ENCODE data around the gene ACP2. TPM values are rescaled to one million over a fixed set of nuclear protein-coding genes. Genes with fewer than 3 reads are reported as not detected.

ACP2 gene
- total and polyA plus RNA-seq, 7 donors, result 7.1 to 19.0 (median 16.4) TPM

DNA sequence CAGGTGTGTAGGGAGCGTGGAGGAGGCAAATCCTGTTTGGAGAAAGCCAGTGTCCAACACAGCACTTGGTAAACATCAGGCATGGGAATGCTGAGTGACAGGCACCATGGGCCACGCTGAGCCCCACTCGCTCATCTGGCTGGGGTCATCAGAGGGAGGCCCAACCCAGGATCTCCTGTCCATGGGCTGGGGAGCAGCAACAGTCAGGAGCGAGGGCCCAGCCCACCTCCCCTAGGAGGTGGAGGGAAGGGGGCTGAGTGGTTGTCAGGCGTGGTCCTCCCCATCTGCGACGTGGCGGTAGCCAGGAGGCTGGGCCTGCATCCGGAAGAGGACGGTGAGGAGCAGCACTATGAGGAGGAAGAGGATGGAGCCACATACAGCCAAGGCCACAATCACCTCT lies 8.8 kb downstream of the ACP2 start:
- no peaks in the 10 kb centered on the region for H3K27me3 ChIP-seq (ENCODE audit: insufficient read depth in 3 of 3, low read length in 2 of 3)
- TF ChIP-seq, protein P1, sequence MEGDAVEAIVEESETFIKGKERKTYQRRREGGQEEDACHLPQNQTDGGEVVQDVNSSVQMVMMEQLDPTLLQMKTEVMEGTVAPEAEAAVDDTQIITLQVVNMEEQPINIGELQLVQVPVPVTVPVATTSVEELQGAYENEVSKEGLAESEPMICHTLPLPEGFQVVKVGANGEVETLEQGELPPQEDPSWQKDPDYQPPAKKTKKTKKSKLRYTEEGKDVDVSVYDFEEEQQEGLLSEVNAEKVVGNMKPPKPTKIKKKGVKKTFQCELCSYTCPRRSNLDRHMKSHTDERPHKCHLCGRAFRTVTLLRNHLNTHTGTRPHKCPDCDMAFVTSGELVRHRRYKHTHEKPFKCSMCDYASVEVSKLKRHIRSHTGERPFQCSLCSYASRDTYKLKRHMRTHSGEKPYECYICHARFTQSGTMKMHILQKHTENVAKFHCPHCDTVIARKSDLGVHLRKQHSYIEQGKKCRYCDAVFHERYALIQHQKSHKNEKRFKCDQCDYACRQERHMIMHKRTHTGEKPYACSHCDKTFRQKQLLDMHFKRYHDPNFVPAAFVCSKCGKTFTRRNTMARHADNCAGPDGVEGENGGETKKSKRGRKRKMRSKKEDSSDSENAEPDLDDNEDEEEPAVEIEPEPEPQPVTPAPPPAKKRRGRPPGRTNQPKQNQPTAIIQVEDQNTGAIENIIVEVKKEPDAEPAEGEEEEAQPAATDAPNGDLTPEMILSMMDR (IDR thresholded peaks at IDR 0.05), result no peak
- H3K4me3 ChIP-seq, result no peak overlapping the region
- peaks cover 4% of the 10 kb centered on the region for H3K4me1 ChIP-seq
- intact Hi-C loops (cut with DNase I), result no loop called here
- 91 to 94% (median 92%) methylated on average over 10 of the region's 10 CpGs for WGBS, 3 donors
- H3K9me3 ChIP-seq, result no peaks in the 10 kb centered on the region
- no peak overlapping the region for H3K27ac ChIP-seq
- H3K36me3 ChIP-seq (ENCODE audit: insufficient read depth in 1 of 2, low read depth in 1 of 2), result peaks cover 10 to 84% of the 10 kb centered on the region in 2 donors
- DNase-seq (no peak), ATAC-seq (no peak)

DNA sequence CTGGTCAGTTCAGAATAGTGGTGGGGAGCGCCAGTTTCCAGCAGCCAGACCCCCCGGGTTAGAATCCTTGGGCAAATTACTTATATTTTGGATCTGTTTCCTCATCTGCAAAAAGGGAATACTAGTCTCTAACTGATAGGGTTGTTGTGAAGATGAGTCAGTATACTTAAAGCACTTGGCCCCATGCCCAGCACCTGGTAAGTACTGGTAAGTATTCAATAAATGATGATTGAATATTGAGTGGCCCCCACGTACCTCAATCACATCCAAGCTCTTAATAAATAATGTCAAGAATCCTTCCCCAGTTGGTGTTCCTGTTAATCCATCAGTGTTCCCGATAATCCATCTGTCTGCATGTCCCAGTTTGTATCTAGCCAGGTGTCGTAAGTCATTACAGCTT lies 12.1 kb downstream of the ACP2 start:
- TF ChIP-seq, protein P1 (IDR thresholded peaks at IDR 0.05), result no peak
- no peak overlapping the region for H3K4me3 ChIP-seq
- intact Hi-C loops (cut with DNase I), result no loop called here
- DNase-seq (no peak), ATAC-seq (no peak)
- H3K27me3 ChIP-seq (ENCODE audit: insufficient read depth in 3 of 3, low read length in 2 of 3), result no peaks in the 10 kb centered on the region
- no peak overlapping the region for H3K27ac ChIP-seq
- peaks cover 4% of the 10 kb centered on the region for H3K4me1 ChIP-seq
- H3K9me3 ChIP-seq, result no peaks in the 10 kb centered on the region
- WGBS, 3 donors, result 74 to 80% (median 78%) methylated on average over 5 of the region's 5 CpGs
- H3K36me3 ChIP-seq (ENCODE audit: insufficient read depth in 1 of 2, low read depth in 1 of 2), result peaks cover 10 to 56% of the 10 kb centered on the region in 2 donors

DNA sequence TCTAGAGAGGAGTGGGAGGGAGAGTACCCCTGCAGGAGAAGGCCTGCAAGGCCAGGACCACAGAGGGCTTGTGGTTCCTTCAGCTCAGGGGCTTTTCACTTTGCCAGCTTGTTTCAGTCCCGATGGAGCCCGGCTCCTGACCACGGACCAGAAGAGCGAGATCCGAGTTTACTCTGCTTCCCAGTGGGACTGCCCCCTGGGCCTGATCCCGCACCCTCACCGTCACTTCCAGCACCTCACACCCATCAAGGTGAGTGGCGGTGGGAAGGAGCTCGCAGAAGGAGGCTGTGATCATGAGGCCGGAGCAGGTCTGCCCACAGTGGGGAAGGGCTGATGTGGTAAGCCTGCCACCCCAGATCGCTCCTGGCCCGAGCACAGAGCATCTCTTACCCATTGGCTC lies 13.5 kb downstream of the ACP2 start:
- Histone ChIP-seq H3K4me1 (peaks cover 4% of the 10 kb centered on the region), H3K36me3 (ENCODE audit: insufficient read depth in 1 of 2, low read depth in 1 of 2) (peaks cover 10 to 53% of the 10 kb centered on the region in 2 donors), H3K27me3 (ENCODE audit: insufficient read depth in 3 of 3, low read length in 2 of 3) (no peaks in the 10 kb centered on the region), H3K4me3 (no peak overlapping the region), H3K9me3 (no peaks in the 10 kb centered on the region), H3K27ac (no peak overlapping the region)
- DNase-seq (no peak), ATAC-seq (no peak)
- 87 to 91% (median 88%) methylated on average over 11 to 12 of the region's 12 CpGs for WGBS, 3 donors
- TF ChIP-seq, protein P1 (IDR thresholded peaks at IDR 0.05), result no peak
- intact Hi-C loops (cut with DNase I), result no loop called here

DNA sequence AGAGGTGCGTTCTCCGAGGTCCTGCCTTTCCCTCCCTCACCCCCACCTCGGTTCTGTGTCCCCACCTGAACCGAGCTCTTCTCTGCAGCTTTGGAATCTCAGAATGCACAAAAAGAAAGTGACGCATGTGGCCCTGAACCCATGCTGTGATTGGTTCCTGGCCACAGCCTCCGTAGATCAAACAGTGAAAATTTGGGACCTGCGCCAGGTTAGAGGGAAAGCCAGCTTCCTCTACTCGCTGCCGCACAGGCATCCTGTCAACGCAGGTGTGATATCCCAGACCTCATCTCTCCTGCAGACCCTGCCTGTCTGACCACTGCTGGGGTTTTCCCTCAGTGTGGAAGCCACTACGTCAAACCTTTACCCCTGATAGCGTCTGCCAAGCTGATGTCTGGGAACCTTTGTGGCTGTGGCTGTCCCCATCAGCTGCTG lies 13.9 kb downstream of the ACP2 start:
- DNase-seq, result peak in 1 of 2 donors; percentile 57
- Histone ChIP-seq H3K4me3 (no peak overlapping the region), H3K27me3 (ENCODE audit: insufficient read depth in 3 of 3, low read length in 2 of 3) (no peaks in the 10 kb centered on the region), H3K36me3 (ENCODE audit: insufficient read depth in 1 of 2, low read depth in 1 of 2) (peaks cover 6 to 50% of the 10 kb centered on the region in 2 donors), H3K9me3 (no peaks in the 10 kb centered on the region), H3K27ac (no peak overlapping the region), H3K4me1 (peaks cover 4% of the 10 kb centered on the region)
- TF ChIP-seq, protein P1 (IDR thresholded peaks at IDR 0.05), result no peak
- peak in 3 of 4 donors; percentile 12 to 39 (median 15) for ATAC-seq
- intact Hi-C loops (cut with DNase I), result no loop called here
- 58 to 67% (median 60%) methylated on average over 12 of the region's 12 CpGs for WGBS, 3 donors

Data from psoas muscle (tissue), 8 donors.